HFF-Myc (cell line): ENCODE measurements around the gene CR2.

ENCODE experiments used
- DNase-seq: peaks from one replicate; pipeline ENCODE4 v3.0.0-alpha.2; 2011; ENCODE audit warnings: low read depth; ENCODE audit errors: extremely low read depth
- H3K4me3 ChIP-seq: replicated peaks from 2 replicates; pipeline ENCODE4 v1.5.1; 2011; ENCODE audit warnings: low read depth, mild to moderate bottlenecking, control low read depth, low read length
- TF ChIP-seq, protein P1 (sequence below): IDR thresholded peaks from 2 replicates; pipeline ENCODE4 v1.5.1; 2012; ENCODE audit warnings: mild to moderate bottlenecking, low read depth, low read length, control low read depth; ENCODE audit errors: missing control alignments

CR2 gene

DNA sequence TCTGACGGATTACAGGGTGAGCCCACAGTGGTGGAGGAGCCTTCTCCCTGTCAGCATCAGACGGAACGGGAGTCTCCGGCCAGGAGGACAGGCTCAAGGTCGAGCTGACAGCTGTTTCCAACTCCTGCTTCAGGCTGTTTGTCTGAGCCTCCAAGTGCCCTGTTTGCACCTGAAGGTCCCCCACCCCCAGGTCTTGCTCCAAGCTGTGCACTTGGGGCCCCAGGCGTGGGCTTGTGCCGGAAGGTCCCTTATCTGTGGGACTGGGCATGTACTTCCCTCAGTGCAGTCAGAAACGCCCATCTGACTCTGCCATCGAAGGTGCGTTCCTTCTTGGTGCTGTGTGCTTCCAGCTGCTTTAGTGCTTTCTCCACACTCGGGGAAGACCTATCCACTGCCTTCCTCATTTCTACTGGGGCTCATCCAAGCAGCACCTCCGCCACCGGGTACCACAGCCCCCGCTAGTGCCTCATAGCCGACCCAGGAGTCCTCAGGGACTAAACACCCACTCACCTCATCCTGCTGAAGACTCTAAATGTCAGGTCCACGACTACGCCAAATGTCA is 29.5 kb upstream of the CR2 start:
- no peak overlapping the region for H3K4me3 ChIP-seq
- no peak for DNase-seq
- TF ChIP-seq, protein P1, sequence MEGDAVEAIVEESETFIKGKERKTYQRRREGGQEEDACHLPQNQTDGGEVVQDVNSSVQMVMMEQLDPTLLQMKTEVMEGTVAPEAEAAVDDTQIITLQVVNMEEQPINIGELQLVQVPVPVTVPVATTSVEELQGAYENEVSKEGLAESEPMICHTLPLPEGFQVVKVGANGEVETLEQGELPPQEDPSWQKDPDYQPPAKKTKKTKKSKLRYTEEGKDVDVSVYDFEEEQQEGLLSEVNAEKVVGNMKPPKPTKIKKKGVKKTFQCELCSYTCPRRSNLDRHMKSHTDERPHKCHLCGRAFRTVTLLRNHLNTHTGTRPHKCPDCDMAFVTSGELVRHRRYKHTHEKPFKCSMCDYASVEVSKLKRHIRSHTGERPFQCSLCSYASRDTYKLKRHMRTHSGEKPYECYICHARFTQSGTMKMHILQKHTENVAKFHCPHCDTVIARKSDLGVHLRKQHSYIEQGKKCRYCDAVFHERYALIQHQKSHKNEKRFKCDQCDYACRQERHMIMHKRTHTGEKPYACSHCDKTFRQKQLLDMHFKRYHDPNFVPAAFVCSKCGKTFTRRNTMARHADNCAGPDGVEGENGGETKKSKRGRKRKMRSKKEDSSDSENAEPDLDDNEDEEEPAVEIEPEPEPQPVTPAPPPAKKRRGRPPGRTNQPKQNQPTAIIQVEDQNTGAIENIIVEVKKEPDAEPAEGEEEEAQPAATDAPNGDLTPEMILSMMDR: no peak

DNA sequence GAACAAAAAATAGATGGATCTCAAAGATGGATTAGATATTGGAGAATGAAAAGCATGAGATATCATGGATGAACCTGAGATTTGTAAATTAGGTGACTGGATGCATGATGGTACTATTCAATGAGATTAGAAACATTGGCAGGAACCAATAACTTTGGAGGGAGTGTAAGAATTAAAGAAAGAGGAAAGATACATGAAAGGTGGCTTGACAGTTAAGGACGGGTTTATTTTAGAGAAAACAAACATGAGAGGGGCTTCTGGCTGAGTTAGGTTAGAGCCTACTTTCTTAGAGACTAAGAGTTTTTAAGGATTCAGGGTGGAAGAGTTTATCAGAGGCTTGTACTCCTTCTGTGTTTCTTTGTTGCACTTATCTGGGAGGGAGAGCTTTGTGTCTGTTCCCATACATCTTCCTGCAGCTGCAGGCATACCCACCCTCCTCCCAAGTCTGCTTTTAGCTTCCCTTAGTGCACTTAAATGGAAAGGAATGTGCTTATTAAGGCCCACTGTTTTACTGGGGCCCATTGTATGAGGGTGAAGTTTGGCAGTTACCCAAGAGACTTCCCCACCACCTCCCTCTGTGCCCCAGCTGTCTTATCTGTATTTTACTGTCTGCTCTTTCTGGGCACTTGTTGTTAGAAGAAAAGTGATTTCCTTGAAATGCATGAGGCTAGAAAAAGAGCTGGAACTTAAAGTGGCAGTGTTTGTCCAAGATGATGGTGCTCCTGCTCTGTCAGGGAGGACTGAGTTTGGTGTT is 26.1 kb upstream of the CR2 start:
- no peak overlapping the region for H3K4me3 ChIP-seq
- DNase-seq: no peak
- TF ChIP-seq, protein P1: no peak

DNA sequence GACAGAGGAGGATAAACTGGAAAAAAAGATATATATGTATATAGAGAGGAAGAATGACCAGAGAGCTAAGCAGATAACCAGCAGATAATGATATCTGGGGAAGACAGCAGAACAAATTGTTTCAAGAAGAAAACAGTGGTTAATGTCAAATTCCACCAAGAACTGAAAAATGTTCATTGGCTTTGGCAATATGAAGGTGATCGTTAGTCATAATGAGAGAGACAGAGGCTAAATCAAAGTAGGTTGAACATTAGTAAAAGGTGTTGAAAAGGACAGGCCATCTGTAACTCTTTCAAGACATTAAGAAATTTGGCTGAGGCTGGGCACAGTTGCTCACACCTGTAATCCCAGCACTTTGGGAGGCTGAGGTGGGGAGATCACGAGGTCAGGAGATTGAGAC is 25.3 kb upstream of the CR2 start:
- no peak overlapping the region for H3K4me3 ChIP-seq
- TF ChIP-seq, protein P1: no peak
- DNase-seq: no peak

DNA sequence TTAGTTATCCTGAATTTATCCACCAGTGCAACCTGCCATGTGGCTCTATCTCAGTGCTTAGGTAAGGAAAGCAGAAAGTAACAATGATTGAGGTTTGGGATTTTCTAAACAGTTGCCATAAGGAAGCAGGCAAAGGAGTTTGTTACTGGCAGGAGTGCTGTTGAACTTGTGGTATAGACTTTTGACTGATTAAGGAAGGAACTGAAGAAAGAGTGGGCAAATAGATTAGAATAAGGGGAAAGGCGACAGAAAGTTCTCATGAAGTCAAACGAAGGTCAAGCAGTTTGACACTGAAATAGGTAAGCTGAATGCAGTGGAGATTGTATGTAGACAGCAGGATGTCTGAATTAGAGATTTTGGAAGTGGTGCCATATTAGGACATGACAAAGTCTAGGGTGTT is 24.2 kb upstream of the CR2 start:
- H3K4me3 ChIP-seq: no peak overlapping the region
- TF ChIP-seq, protein P1: no peak
- DNase-seq: no peak

DNA sequence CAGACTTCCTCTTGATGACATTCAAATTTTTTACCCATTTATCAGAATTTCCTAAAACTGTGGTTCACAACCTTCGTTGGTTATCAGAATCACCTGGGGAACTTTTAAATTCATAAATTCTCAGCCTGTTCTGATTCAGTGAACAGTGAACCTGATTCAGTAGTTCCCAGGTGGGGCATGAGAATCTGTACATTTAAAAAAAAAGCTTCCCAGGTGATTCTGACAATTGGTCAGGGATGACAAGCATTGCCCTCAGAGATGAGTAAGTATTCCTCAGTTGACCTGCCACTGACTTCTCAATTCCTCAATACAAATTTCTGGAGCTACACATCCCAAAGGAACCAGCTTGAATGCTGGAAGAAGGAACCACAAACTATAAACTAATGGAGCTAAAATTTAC is 23.5 kb upstream of the CR2 start:
- no peak for DNase-seq
- no peak overlapping the region for H3K4me3 ChIP-seq
- TF ChIP-seq, protein P1: no peak

DNA sequence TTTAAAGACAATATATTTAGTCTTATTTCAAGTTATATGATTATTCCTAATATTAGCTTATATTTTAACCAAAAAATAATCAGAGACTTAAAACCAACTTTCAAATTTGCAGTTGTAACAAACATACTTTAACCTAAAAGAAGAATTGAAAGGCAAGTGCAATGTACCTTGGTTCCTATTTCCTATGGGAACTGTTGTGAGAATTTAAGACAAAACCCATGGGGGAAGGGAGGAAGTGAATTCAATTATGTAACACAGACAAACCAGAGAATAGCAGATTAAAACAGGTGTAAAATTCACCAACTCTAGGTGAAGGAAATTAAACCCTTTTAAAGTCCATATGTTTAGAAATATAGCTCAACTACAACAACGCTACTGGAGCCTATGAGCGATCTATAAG is 22.6 kb upstream of the CR2 start:
- H3K4me3 ChIP-seq: no peak overlapping the region
- DNase-seq: no peak
- TF ChIP-seq, protein P1: no peak
